Measurements from ENCODE around the gene SIRPA. TPM values are rescaled to one million over a fixed set of nuclear protein-coding genes. Genes with fewer than 3 reads are reported as not detected.

SIRPA gene
- total RNA-seq, 1 donor from 2014 or later = 130 TPM

GRCh38 chr20:1943275-1944002, 48.2 kb downstream of the SIRPA start:
- H3K4me1 ChIP-seq = peaks cover 48% of the 10 kb centered on the region
- H3K9me3 ChIP-seq = no peaks in the 10 kb centered on the region
- intact Hi-C loops (cut with DNase I) = no loop called here
- ATAC-seq (peak; percentile 58 to 74), DNase-seq (peak; percentile 76)
- peaks cover 35% of the 10 kb centered on the region for H3K27me3 ChIP-seq (ENCODE audit: low read depth)
- TF ChIP-seq CTCF (IDR thresholded peaks at IDR 0.05) = no peak
- H3K4me3 ChIP-seq = no peak overlapping the region
- peak overlapping the region; percentile 56 for H3K27ac ChIP-seq
- H3K36me3 ChIP-seq = peaks cover 4% of the 10 kb centered on the region

GRCh38 chr20:1944345-1945091, 49.3 kb downstream of the SIRPA start:
- no peak for TF ChIP-seq CTCF (IDR thresholded peaks at IDR 0.05)
- intact Hi-C loops (cut with DNase I) = no loop called here
- H3K36me3 ChIP-seq = peaks cover under 1% of the 10 kb centered on the region
- ATAC-seq = no peak
- peaks cover 53% of the 10 kb centered on the region for H3K4me1 ChIP-seq
- no peak overlapping the region for H3K4me3 ChIP-seq
- peak overlapping the region; percentile 56 for H3K27ac ChIP-seq
- peaks cover 35% of the 10 kb centered on the region for H3K27me3 ChIP-seq (ENCODE audit: low read depth)
- H3K9me3 ChIP-seq = no peaks in the 10 kb centered on the region
- no peak for DNase-seq

GRCh38 chr20:1945134-1945618, 50.0 kb downstream of the SIRPA start:
- Histone ChIP-seq H3K36me3 (no peaks in the 10 kb centered on the region), H3K4me3 (no peak overlapping the region), H3K9me3 (no peaks in the 10 kb centered on the region), H3K27me3 (ENCODE audit: low read depth) (peaks cover 35% of the 10 kb centered on the region), H3K4me1 (peaks cover 53% of the 10 kb centered on the region), H3K27ac (peak overlapping the region; percentile 80)
- TF ChIP-seq CTCF (IDR thresholded peaks at IDR 0.05) = no peak
- peak; percentile 82 for DNase-seq
- intact Hi-C loops (cut with DNase I) = no loop called here
- peak; percentile 67 to 76 for ATAC-seq

GRCh38 chr20:1945660-1946059, 50.5 kb downstream of the SIRPA start:
- intact Hi-C loops (cut with DNase I) = no loop called here
- ATAC-seq (peak in 1 of 2 donors; percentile 1), DNase-seq (no peak)
- Histone ChIP-seq H3K4me1 (peaks cover 53% of the 10 kb centered on the region), H3K36me3 (no peaks in the 10 kb centered on the region), H3K4me3 (no peak overlapping the region), H3K27ac (peak overlapping the region; percentile 80), H3K9me3 (no peaks in the 10 kb centered on the region), H3K27me3 (ENCODE audit: low read depth) (peaks cover 35% of the 10 kb centered on the region)
- no peak for TF ChIP-seq CTCF (IDR thresholded peaks at IDR 0.05)

GRCh38 chr20:1946442-1946761, 51.2 kb downstream of the SIRPA start:
- ATAC-seq = peak in 1 of 2 donors; percentile 64
- H3K4me3 ChIP-seq = no peak overlapping the region
- H3K27me3 ChIP-seq (ENCODE audit: low read depth) = peaks cover 29% of the 10 kb centered on the region
- H3K4me1 ChIP-seq = peaks cover 53% of the 10 kb centered on the region
- no peaks in the 10 kb centered on the region for H3K9me3 ChIP-seq
- intact Hi-C loops (cut with DNase I) = no loop called here
- H3K36me3 ChIP-seq = no peaks in the 10 kb centered on the region
- no peak for DNase-seq
- H3K27ac ChIP-seq = peak overlapping the region; percentile 80
- TF ChIP-seq CTCF (IDR thresholded peaks at IDR 0.05) = no peak

Measured in lower lobe of right lung (tissue), 2 donors.